Stimulated activated CD8-positive, alpha-beta memory T cell treated with anti-CD3 and anti-CD28 coated beads, Interleukin-15, amount 100 ng/mL, for 4 hours (primary cell): ENCODE data around the gene HOXA6.

Experiments used
- DNase-seq, 2 donors: peaks; one replicate each; pipeline ENCODE4 v3.0.0-alpha.2; 2020; ENCODE audit warnings: low read depth in 2 of 2

The HOXA6 gene

GRCh38 chr7:27149842-27150567, 2.4 kb upstream of the HOXA6 start:
- DNase-seq, result no peak

DNA sequence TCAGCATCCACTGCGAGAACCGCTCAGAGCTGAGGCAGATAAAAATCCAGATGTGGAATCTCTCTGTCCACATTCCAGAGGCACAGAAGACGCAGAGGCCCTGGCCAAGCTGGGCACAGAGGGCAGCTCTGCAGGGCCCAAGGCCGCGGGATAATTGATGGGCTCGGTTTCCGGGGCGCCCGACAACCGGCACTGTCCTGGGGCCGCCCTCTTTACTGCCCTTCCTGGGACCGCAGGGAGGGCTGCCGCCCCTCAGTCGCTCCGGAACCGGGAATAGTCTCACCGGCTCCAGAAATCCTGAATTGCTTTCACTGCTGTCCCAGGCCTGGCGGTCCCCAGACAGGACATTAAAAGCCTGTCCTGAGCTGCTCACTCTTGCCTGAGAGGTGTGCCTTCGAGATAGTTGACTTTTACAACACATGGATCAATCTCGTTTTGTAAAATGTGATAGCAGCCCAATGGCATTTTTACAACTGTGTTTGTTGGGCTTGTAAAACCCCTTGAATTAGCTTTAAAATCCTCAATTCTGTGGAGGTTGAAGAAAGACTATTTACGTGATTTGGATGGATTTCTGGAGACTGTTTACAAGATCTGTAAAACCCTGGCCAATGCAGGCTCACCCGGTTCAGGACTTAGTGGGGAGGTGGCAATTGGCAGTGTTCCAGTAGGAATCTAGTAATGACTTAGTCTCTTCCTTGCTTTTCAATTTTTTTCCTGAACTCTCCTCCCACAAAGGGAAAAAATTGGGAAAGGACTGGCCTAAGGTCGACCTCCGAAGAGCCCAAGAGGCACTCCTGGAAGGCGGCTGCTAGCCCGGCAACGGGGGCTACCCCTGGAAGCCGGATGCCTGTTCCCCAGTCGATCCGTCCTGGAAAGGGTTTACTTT, 1.4 kb upstream of the HOXA6 start:
- DNase-seq, result no peak

DNA sequence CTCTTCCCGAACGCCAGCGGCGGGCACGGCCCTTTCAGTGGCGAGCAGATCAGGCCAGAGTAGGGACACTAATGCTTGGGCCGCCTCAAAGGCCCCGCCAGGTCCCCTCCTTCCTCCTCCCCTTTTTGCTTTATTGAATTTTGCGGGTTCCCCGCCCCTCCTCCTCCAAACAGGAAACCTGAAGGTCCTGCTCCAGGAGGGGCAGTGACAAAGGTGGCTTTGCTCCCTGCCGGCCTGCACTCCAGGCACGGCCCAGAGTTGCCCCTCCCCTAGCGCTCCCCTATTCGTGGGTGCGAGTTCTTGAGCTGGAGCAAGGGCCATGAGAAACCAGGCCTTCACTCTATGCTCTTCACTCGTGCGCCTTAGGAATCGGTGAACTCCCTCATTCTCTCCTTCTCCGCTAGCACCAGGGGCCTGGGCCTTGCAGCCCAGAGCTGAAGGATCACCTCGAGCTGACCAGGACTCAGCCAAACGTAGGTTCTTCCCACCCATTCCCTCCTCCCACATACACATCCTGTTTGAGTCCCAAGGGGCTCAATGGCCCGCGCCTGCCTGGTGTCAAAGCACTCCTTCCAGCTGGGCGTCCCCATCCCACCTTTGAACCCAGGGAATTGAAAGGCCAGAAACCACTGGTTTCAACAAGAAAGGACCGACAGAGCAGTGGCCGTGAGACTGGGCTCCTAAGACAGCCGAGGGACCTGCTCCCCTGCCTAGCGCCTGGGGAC, 619 bp upstream of the HOXA6 start:
- no peak for DNase-seq

- DNase-seq, result no peak
Observed at GRCh38 chr7:27146491-27147198, 929 bp downstream of the HOXA6 start.

- no peak for DNase-seq
Observed at GRCh38 chr7:27145914-27146412, 1.6 kb downstream of the HOXA6 start.

DNA sequence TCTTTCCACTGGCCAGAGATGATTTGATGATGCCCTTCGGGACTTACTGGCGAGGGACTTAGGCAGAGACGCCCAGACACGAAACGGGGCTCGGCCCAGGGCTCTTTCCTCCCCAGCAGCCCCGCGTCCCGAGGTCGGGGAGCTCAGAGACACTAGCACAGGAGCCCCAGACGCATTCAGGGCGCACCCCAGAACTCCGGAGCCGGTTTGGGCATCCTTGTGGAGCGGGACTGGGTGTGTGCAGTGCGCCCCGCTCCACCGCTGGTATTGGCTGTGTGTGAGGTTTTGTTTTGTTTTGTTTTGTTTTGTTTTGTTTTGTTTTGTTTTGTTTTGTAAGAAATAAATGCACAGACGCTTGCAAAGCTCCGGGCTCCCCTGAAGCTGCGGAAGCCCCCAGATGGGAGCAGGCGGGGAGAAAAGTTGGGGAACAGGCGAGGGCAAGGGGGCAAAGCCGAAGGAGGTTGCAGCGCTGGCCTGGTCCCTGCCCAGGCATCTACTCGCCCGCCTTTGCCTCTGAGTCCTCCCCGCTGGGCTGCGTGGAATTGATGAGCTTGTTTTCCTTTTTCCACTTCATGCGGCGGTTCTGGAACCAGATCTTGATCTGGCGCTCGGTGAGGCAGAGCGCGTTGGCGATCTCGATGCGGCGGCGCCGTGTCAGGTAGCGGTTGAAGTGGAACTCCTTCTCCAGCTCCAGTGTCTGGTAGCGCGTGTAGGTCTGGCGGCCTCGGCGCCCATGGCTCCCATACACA, 2.2 kb downstream of the HOXA6 start:
- no peak for DNase-seq

DNA sequence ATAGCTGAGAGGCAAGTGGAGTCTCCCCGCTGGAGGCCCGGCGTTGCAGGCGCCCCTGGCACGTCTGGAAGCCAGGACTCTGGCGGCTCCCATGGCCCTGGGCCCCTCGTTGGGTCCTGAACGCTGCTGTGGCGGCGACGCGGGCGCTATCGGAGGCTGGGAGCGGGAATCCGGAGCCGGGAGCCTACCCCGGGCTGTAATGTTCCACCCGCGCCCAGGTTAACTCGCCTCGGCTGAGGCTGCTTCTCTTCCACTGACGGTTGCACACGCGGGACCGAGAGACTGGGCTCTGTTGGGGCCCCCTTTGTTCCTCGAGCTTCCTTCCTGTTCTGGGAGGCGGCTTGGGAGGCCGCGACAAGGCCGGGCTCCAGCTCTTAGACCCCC, 2.8 kb downstream of the HOXA6 start:
- no peak for DNase-seq

GRCh38 chr7:27143950-27144780, 3.4 kb downstream of the HOXA6 start:
- no peak for DNase-seq

GRCh38 chr7:27143023-27143949, 4.3 kb downstream of the HOXA6 start, which contains the start of gene HOXA5:
Gene HOXA5, minus strand, starts transcription at chr7:27143681. Its CDS starts 74 bp downstream, at chr7:27143607.
- no peak for DNase-seq

DNA sequence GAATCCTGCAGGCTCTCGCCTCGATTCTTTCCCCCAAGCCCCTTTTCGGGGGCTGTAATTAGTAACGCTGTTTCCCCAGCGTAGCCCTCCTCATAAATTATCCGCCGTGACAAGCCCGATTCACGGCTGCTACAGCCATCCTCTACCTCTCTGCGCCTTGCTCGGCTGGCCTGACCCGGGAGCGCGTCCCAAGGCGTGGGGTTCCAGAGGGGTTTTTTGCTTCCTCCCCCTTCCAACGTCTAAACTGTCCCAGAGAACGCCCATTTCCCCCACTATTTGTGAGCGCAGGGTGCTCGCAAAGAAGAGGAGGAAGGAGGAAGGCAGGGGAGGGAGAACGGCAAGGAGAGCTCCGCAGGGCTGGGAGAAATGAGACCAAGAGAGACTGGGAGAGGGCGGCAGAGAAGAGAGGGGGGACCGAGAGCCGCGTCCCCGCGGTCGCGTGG, 5.0 kb downstream of the HOXA6 start:
- no peak for DNase-seq

DNA sequence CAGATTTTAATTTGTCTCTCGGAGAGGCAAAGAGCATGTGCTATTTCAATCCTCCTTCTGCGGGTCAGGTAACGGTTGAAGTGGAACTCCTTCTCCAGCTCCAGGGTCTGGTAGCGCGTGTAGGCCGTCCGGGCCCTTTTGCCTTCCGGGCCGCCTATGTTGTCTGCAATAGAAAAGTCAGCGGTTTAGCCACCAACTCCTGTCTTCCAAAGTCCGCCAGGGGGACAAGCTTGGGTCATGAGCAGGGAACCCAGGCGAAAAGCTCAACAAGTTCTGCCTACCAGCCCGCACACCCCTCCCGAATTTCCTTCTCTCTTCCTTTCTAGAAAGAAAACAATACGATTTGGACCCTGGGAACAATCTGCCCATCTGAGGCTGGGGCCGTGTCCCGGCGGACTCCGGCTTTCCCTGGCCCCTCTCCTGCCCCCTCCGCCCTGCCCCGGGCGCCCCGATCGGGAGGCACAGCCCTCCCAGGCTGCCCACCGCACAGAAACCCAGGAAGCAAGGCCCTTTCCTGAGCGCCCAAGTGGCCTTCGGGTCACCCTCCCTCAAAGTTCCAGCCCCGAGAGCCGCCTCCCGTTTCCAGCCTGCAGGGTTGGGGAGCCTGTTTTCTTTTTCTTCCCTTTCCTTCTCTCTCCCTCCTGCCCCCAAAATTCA, 5.5 kb downstream of the HOXA6 start:
- no peak for DNase-seq

DNA sequence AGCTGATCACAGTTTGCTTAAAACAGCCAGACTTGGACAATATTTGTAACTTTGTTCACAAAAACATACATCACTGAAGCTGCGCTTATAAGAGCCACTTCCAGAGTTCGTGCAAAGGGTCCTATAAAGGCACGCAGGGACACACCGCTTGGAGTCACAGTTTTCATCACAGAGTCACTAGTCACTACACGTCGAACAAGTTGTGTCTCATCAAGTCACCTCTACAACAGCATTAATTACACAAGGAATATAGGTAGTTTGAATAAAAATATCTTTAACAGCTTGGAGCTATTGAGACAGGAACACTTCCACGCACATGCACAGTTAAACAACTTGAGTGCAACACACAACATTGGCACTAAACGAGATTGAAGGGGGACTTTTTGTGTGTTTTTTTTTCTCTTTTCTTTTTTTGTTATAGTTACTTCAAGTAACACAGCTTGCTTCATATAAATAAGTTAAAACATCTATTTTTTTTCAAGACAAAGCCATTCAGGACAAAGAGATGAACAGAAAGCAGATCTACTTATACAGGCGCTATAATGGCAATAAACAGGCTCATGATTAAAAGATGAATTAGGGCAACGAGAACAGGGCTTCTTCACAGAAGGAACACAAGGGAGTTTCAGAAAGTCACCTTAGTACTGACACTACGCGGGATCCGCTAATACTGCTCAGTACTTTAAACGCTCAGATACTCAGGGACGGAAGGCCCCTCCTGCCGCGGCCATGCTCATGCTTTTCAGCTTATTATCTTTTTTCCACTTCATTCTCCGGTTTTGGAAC, 6.2 kb downstream of the HOXA6 start:
- DNase-seq, result no peak

DNA sequence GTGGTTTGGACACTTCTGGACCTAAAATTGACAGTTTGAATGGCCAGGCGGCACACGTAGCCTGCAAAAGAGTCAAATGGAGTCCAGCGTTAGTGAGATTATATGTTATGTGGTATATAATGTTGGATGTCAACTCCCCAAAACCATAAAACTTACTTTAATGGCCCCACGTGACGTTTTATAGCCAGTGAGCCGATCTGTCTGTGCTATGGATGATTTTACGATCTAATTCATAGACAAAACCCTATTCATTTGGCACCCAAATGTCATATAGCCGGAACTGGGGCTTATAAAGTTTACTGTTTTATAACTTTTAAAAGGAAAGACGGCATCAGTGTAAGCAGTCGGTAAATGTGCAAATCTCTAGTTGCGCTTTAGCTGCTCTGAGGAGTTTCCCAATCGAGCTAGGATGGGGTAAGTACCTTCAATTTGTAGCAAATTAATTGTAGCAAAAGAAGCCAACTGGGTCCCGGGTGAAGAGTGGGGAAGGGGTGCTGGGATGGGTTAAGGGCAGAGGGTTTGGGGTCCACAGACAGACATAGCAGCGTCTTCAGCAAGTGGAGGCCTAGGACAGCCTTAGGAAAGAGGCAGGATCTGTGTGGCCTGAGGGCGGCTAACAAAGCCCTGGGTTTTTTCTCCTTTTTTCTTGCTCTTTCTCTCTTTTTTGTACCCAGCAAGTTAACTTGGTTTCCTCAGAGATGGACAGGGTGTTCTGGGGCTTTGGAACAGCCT, 7.3 kb downstream of the HOXA6 start:
- no peak for DNase-seq

DNA sequence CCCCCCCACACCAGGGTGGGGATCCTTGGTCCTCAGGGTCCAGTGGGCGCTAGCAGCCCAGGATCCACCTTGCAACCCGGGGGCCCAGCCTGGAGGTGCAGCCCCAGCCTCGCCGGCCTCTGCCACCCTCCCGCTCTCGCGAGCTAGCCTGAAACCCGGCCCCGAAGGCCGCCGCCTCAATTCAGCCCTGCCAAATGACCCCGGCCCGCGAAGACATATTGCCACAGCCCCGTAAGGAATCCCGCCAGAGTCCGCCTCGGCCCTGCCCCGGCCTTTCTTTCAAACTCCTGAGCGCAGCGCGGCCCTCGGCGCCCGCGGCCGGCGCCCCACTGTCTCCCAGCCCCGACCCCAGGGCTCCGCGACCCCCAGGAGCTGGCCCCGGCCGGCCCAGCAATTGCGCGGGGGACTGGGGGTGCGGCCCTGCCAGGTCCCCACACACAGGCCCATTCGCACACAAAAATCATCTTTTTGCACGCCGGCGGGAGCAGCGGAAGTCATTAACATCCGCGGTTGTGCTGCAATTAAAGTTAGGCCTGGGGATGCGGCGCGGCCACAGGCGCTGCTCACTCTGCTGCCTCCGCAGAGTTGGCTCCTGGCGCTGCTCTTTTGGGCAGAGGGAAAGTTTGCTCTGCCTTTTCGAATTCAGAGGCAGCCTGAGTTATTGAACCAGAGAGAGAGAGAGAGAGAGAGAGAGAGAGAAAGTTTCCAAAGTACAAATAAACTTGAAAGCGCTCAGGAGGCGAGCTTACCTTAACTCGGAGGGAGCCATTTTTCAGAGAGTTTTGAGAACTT, 8.0 kb downstream of the HOXA6 start:
- DNase-seq, result no peak

DNA sequence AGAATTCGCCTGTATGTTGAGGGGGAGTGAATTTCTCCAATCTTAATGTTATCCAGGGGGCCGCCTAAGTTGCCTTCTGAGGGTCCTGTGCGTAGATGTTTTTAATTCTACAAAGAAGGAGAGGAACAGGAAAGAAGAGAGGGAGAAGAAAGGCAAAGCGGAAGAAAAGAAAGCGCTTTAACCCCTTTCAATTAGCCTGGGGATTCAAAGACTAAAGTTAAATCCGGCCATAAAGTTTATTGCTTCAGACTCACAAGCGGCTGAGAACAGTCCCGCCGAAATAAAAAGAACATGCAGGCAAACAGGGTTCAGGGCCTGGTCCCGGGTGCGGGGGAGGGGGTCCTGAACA, 8.6 kb downstream of the HOXA6 start:
- DNase-seq, result no peak

GRCh38 chr7:27138472-27138871, 9.1 kb downstream of the HOXA6 start:
- no peak for DNase-seq
